ENCODE results near the gene MTHFD1L.
A peak's percentile ranks its signal among the peaks of the same experiment; 100 is the strongest.

Gene MTHFD1L

DNA sequence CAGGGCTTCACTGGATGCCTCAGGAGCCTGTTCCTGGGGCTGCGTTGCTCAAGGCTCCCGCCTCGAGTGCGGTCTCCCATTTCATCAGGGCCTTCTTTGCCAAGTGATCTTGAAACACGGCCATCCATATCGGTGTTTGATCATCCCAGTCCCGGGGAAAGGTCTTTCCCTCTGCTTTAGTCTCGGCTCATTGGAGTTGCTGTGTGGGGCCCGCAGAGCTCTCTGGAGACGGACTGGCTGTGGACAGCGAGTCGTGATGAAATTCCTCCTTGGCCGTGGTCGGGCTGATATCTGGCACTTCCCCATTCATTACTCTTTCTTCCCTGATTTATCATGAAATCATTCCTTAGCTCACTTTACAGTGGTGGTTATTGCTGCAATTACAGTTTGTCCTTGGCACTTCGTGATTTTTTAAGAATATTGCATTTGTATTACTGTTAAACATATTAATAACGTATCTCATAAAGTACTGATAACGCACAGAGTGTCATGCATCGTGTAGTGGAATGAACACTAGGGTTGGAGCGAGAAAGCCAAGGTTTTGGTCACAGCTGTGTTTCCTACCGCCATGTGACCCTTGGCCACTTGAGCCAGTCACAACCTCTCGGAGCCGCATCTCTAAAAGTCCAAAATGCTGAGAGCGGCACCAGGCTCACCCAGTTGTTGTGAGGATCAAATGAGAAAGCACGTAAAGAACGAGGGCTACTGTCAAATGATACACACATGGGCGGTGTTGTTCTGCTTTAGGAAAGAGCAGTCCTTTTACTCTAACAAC, 71.8 kb downstream of the MTHFD1L start:
- DNase-seq = no peak

DNA sequence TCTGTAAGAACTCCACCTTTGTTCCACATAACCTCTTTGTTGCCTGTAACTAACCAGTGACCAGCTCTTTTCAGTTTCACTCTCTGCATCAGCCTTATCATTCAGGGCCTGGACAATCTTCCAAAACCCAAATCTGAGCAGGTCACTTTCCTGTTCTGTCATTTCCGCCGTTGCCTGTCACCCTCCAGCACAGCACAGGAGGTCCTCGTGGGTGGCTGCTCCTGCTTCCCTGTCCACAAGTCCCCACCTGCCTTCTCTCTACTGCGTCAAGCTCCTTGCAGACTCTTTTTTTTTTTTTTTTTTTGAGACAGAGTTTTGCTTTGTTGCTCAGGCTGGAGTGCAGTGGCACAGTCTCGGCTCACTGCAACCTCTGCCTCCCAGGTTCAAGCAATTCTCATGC, 73.9 kb downstream of the MTHFD1L start:
- DNase-seq = no peak

- no peak for DNase-seq
Observed at GRCh38 chr6:150940941-150941340, 75.4 kb downstream of the MTHFD1L start.

GRCh38 chr6:150949526-150949925, 84.0 kb downstream of the MTHFD1L start:
- DNase-seq = no peak

GRCh38 chr6:150953851-150954250, 88.3 kb downstream of the MTHFD1L start:
- no peak for DNase-seq

DNA sequence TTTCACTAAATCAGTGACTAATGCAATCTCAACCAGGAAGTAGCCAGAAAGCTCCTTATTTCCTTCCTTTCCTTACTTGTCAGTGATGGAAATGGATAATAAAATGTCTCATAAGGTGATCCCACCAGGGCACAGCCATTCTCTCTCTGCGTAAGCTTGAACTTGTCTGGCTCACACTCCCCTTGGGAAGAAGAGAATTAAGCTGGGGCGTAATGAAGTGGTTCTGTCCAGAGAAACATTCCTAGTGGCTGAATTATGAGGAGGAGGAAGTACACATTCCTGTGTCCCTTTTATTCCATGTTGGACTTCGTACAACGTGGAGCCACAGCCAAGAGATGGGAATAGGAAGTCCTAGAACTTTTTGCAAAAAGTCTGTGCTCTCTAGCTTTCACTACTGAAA, 93.7 kb downstream of the MTHFD1L start:
- no peak for DNase-seq

- DNase-seq = no peak
Observed at GRCh38 chr6:150962436-150962835, 96.9 kb downstream of the MTHFD1L start.

- DNase-seq = no peak
Observed at GRCh38 chr6:150964765-150965164, 99.3 kb downstream of the MTHFD1L start.

- no peak for DNase-seq
Observed at GRCh38 chr6:150966786-150967185, 101.3 kb downstream of the MTHFD1L start.

GRCh38 chr6:150967381-150967780, 101.9 kb downstream of the MTHFD1L start:
- no peak for DNase-seq

DNA sequence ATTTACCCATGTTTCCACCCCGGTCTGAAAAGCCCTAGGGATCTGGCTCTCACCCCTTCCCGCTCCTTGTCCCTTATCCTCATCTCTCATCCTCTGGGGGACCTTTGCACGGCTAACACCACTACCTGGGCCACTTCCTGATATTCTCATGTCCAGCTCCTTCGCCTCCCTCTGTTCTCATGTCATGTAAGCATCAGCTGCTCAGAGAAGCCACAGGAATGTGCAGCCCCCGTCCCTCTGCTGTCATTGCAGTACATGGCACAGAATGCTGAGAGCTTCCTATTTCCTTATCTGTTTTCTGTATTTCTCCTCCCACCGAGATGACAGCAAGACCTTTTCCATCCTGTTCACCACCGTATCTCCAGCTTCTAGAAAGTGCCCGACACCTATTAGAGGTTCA, 102.4 kb downstream of the MTHFD1L start:
- no peak for DNase-seq

DNA sequence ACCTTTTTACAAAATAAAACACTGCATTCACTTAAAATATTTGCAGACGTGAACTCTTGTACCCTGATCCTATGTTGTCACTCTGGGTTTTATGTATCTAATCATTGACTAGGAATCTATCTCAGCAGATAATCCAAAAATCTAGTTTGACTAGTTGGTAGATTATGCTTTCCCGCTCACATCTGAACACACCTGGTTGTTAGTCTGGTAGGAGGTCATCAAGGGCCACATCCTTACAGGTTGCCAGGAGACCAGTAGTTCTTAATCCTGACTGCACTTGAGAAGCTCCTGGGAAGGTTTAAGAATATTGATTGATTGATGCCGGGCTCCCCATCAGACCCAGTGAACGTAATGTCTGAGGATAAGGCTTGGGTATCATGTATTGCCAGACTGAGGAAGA, 104.4 kb downstream of the MTHFD1L start:
- DNase-seq = no peak

GRCh38 chr6:150971219-150971618, 105.7 kb downstream of the MTHFD1L start:
- DNase-seq = no peak

- no peak for DNase-seq
Observed at GRCh38 chr6:150975136-150975535, 109.6 kb downstream of the MTHFD1L start.

GRCh38 chr6:150977281-150977680, 111.8 kb downstream of the MTHFD1L start:
- no peak for DNase-seq

DNA sequence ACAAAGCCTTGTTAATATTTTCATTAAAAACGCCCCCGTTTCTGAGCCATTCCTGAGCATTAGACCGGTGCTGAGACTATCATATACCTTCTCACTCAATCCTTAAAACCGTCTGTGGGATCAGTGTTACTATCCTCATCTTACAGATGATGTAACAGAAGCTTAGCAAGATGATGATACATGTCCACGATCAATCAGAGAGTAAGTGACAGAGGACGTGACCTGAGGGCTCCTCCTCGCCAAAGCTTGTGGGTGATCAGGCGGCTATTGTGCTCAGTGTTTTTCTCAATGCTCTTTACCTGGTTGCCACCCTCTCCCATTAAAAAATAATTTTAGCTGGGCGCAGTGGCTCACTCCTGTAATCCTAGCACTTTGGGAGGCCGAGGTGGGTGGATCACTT, 113.1 kb downstream of the MTHFD1L start:
- no peak for DNase-seq

- no peak for DNase-seq
Observed at GRCh38 chr6:150979826-150980350, 114.4 kb downstream of the MTHFD1L start.

GRCh38 chr6:150981095-150981494, 115.6 kb downstream of the MTHFD1L start:
- no peak for DNase-seq

DNA sequence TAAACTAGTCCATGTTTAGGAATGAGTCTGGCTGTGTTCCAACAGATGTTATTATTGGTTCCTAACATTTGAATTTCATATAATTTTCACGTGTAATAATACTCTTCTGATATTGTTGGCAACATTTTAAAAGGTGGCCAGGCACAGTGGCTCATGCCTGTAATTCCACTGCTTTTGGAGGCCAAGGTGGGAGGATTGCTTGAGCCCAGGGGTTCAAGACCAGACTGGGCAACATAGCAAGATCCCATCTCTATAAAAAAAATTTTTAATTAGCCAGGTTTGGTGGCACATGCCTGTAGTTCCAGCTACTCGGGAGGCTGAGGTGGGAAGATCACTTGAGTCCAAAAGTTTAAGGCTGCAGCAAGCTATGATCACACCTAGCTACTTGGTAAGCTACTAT, 116.2 kb downstream of the MTHFD1L start:
- DNase-seq = no peak

DNA sequence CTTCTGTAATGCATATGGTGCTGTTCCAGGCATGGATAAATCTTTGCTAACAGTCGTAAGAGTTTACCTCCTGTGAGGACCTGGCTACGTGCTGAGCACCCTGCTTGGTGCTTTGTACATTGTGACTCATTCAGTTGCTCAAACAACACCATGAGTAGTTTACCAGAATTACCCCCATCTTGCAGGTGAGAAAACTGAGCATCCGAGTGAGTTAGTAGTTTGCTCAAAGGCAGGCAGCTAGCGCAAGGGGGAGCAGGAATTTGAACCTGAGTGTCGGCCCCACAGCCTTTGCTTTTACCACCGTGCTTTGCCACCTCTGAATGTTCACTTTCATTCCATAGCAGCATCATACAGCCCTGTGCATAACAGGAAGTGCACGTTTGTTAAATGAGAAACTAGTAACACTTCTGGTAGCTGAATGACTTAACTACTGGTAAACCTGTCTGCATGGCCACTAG, 121.9 kb downstream of the MTHFD1L start:
- DNase-seq = no peak

GRCh38 chr6:150987855-150988464, 122.5 kb downstream of the MTHFD1L start:
- DNase-seq = no peak

- DNase-seq = no peak
Observed at GRCh38 chr6:150991487-150991886, 126.0 kb downstream of the MTHFD1L start.

DNA sequence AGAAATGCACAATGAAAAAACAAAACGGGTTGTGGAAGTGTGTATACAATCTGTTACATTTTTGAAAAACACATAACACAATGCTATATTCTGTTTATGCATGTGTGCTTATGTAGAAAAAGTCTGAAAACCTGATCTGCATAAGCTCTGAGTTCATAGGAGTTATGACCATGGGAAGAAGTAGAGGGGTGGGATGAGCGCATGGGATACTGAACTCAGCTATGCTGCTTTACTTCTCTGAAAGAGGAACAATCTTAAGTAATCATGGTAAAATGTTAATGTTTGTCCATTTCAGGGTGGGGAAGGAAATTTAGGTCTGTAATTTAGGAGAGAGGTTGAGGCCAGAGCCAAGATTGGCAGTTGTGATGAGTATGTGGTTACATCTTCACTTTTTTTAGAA, 126.8 kb downstream of the MTHFD1L start:
- no peak for DNase-seq

- peak; percentile 83 for DNase-seq
Observed at GRCh38 chr6:150992703-150993102, 127.2 kb downstream of the MTHFD1L start.
